ENCODE data around the gene HNF1A. TPM values are rescaled to one million over a fixed set of nuclear protein-coding genes. Genes with fewer than 3 reads are reported as not detected.

HNF1A gene
- total and polyA plus RNA-seq, 10 of the 15 experiments (the other 5 are each of a cell fraction or from before 2014, with no cell fraction given) = 0.10 TPM; not detected in 9

GRCh38 chr12:121015825-121016766, 37.8 kb downstream of the HNF1A start, which contains the start of gene C12orf43 (continued):
- TF ChIP-seq, protein P1, sequence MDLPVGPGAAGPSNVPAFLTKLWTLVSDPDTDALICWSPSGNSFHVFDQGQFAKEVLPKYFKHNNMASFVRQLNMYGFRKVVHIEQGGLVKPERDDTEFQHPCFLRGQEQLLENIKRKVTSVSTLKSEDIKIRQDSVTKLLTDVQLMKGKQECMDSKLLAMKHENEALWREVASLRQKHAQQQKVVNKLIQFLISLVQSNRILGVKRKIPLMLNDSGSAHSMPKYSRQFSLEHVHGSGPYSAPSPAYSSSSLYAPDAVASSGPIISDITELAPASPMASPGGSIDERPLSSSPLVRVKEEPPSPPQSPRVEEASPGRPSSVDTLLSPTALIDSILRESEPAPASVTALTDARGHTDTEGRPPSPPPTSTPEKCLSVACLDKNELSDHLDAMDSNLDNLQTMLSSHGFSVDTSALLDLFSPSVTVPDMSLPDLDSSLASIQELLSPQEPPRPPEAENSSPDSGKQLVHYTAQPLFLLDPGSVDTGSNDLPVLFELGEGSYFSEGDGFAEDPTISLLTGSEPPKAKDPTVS (IDR thresholded peaks at IDR 0.05; ENCODE audit: low read depth, low read length) = no peak
- TF ChIP-seq MTA3 (IDR thresholded peaks at IDR 0.05; ENCODE audit: borderline replicate concordance, low read length) (no peak), SMAD1 (IDR thresholded peaks at IDR 0.05; ENCODE audit: low read depth, partially characterized antibody) (no peak), TBL1XR1 (IDR thresholded peaks at IDR 0.05; ENCODE audit: low read depth, low read length) (peak; percentile 44; the same call in 1 of the 2 replicates), SIX5 (IDR thresholded peaks at IDR 0.05; ENCODE audit: low read depth, low read length, severe bottlenecking) (peak; percentile 93), ZBED1 (IDR thresholded peaks at IDR 0.05; ENCODE audit: borderline replicate concordance) (no peak), ZNF24 (IDR thresholded peaks at IDR 0.05) (no peak), MTA2 (IDR thresholded peaks at IDR 0.05; ENCODE audit: low read depth) (no peak), ZBTB11 (CRISPR knock-in tag; IDR thresholded peaks at IDR 0.05) (no peak), ZNF687 (IDR thresholded peaks at IDR 0.05) (no peak), IKZF2 (IDR thresholded peaks at IDR 0.05) (no peak)

All from GM12878 (cell line).